Activated T-cell treated with anti-CD3 and anti-CD28 coated beads, Interleukin-2, amount 50 U/mL, for 24 hours (primary cell): ENCODE measurements around the gene C14orf93.

Source experiments
- DNase-seq: peaks from one replicate; pipeline ENCODE4 v3.0.0-alpha.2; 2020
- H3K27ac Mint-ChIP-seq: 2 replicates; pipeline ENCODE4 v1.8.0; 2020; ENCODE audit warnings: mild to moderate bottlenecking, mixed read lengths
- H3K27me3 Mint-ChIP-seq: 2 replicates; pipeline ENCODE4 v1.8.0; 2020; ENCODE audit warnings: mixed read lengths
- H3K36me3 Mint-ChIP-seq: 2 replicates; pipeline ENCODE4 v1.8.0; 2020; ENCODE audit warnings: low read depth, mixed read lengths
- H3K4me1 Mint-ChIP-seq: 2 replicates; pipeline ENCODE4 v1.8.0; 2020; ENCODE audit warnings: low read depth, mixed read lengths
- H3K4me3 Mint-ChIP-seq: 2 replicates; pipeline ENCODE4 v1.8.0; 2020; ENCODE audit warnings: mild to moderate bottlenecking, moderate library complexity, mixed read lengths
- H3K9me3 Mint-ChIP-seq: 2 replicates; pipeline ENCODE4 v1.8.0; 2020; ENCODE audit warnings: mixed read lengths

C14orf93 gene

GRCh38 chr14:23051141-23052057 is 41.5 kb upstream of the C14orf93 start:
- no peaks in the 10 kb centered on the region for H3K36me3 Mint-ChIP-seq
- H3K27ac Mint-ChIP-seq: no peak overlapping the region
- DNase-seq: no peak
- peaks cover 2% of the 10 kb centered on the region for H3K27me3 Mint-ChIP-seq
- peaks cover 8% of the 10 kb centered on the region for H3K4me1 Mint-ChIP-seq
- no peak overlapping the region for H3K4me3 Mint-ChIP-seq
- H3K9me3 Mint-ChIP-seq: no peaks in the 10 kb centered on the region

DNA sequence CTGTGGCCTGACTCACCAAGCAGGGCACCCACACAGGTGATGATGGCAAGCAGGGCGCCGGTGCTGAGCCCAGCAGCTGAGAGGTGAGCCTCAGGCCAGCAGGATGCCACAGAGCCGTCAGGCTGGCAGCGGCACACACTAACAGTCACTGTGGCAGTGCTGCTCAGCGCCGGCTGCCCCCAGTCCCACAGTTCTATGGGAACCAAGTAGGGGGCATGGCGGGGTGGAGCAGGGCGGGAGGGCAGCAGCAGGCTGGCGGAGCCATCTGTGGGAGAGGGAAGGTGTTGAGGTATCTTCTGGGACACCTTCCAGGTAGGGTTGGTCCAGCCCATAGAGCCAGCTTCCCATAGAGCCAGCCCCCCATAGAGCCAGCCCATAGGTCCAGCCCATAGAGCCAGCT is 39.1 kb upstream of the C14orf93 start:
- H3K4me1 Mint-ChIP-seq: no peaks in the 10 kb centered on the region
- no peaks in the 10 kb centered on the region for H3K36me3 Mint-ChIP-seq
- H3K9me3 Mint-ChIP-seq: no peaks in the 10 kb centered on the region
- no peak overlapping the region for H3K4me3 Mint-ChIP-seq
- H3K27ac Mint-ChIP-seq: no peak overlapping the region
- no peak for DNase-seq
- no peaks in the 10 kb centered on the region for H3K27me3 Mint-ChIP-seq

DNA sequence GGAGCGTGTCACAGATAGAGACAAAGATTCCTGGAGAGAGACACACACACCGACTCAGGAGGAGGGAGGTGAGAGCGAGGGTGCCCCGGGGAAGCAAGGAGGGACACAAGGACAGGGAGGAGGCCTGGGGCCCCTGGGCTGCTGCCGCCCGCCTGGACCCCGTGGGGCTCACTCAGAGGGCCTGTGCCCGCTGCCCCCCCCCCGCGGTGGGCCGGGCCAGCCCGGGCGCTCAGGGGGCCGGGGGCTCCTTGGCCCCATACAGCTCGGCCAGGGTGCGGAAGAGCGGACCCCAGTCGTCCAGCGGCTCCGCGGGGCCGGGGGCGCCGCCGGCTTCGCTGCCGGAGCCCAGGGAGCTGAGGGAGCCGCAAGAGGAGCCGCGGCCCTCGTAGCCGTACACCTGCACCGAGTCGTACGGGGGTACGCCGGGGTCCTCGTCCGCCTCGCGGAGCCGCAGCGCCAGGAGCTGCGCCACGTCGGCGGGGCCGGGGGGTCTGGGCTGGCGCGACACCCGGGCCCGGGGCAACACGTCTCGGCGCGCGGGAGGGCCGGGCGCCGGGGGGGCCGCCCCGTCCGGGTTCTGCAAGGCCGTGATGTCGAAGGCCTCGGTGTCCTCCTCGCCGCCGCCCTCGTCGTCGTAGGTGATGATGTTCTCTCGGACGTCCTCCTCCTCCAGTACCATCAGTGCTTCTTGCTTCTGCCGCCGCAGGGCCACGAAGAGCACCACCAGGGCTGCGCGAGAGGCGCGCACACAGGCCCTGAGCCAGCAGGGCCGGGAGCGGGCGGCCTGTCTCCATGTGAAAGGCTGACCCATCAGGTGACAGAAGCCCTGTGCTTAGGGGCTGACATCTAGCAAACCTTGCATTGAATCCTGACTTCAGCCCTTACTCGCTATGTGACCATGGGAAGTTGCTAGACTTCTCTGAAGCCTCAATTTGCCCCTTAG is 38.1 kb upstream of the C14orf93 start:
- DNase-seq: no peak
- H3K27me3 Mint-ChIP-seq: no peaks in the 10 kb centered on the region
- H3K9me3 Mint-ChIP-seq: no peaks in the 10 kb centered on the region
- H3K27ac Mint-ChIP-seq: no peak overlapping the region
- H3K4me3 Mint-ChIP-seq: no peak overlapping the region
- no peaks in the 10 kb centered on the region for H3K4me1 Mint-ChIP-seq
- H3K36me3 Mint-ChIP-seq: no peaks in the 10 kb centered on the region

DNA sequence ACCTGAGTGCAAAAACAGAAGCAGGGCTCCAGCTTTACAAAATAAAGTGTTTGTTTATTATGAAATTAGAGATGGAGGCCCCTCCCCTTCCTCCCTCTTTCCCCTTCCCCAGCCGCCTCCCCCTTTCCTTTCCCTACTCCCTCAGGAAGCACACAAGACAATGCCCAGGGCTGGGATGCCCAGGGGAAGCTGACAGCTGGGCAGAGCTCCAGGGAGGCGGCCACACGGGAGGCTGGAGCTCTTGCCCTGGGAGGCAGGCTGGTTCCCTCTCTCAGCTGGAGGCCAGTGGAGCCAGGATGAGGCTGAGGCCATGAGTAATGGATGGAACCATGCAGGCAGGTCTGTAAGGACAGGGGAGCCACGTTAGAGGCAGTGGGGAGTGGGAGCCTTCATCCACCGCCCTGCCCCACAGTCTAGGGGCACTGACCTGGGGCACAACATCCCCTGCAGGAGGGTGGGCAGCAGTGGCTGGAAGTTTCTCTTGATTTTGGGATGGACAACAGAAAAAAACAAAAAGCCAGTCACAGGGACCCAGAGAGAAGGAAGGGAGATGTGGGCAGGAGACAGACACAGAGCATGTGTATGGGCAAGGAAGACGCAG is 37.2 kb upstream of the C14orf93 start:
- Mint-ChIP-seq H3K9me3 (no peaks in the 10 kb centered on the region), H3K36me3 (no peaks in the 10 kb centered on the region), H3K4me1 (no peaks in the 10 kb centered on the region)

GRCh38 chr14:23045419-23046357 is 35.7 kb upstream of the C14orf93 start:
- no peaks in the 10 kb centered on the region for H3K27me3 Mint-ChIP-seq
- H3K4me3 Mint-ChIP-seq: no peak overlapping the region
- no peaks in the 10 kb centered on the region for H3K9me3 Mint-ChIP-seq
- DNase-seq: no peak
- no peaks in the 10 kb centered on the region for H3K36me3 Mint-ChIP-seq
- H3K4me1 Mint-ChIP-seq: no peaks in the 10 kb centered on the region
- no peak overlapping the region for H3K27ac Mint-ChIP-seq

More for the DNA sequence above, 37.2 kb upstream of the C14orf93 start:
- DNase-seq: no peak
- Mint-ChIP-seq H3K27me3 (no peaks in the 10 kb centered on the region), H3K27ac (no peak overlapping the region), H3K4me3 (no peak overlapping the region)

DNA sequence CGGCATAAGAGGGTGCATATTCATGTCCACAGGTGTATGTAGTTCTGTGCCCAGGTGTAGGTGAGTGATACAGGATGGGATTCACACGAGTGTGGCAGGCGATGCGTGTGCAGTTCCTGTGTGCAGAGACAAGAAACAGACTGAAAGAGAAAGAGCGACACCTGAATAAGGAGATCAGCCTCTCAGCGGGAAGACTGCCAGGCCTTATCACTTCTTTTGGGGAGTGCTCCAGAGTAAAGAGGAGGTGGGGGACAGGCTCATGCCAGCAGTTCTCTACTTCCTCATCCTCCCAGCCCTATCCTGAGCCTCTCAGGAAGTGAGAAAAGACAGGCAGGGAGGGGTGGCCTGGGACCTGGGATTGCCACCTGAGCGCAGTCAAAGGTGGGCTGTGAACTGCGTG is 34.9 kb upstream of the C14orf93 start:
- H3K9me3 Mint-ChIP-seq: no peaks in the 10 kb centered on the region
- no peaks in the 10 kb centered on the region for H3K4me1 Mint-ChIP-seq
- no peak overlapping the region for H3K4me3 Mint-ChIP-seq

DNA sequence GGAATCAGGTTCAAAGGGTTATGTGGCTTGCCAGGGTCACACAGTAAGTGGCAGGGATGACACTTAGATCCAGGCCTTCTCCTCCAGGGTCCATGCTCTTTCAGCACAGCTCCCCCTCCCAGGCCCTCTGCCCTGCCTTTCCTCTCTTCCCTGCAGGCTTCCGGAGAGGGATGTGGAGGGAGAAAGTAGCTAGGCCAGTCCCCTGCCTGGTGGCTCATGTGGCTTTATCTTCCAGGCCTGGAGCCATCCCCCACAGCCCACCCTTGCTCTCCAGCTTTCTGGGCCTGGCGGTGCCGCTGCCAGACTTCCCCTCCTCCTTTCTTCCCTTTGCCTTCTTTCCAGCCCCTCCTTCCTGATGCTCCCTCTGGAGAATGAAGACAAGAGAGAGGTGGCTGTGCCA is 33.8 kb upstream of the C14orf93 start:
- H3K27ac Mint-ChIP-seq: no peak overlapping the region
- no peak overlapping the region for H3K4me3 Mint-ChIP-seq
- H3K36me3 Mint-ChIP-seq: no peaks in the 10 kb centered on the region
- H3K4me1 Mint-ChIP-seq: no peaks in the 10 kb centered on the region
- no peak for DNase-seq
- no peaks in the 10 kb centered on the region for H3K9me3 Mint-ChIP-seq
- H3K27me3 Mint-ChIP-seq: no peaks in the 10 kb centered on the region

More for the DNA sequence above, 34.9 kb upstream of the C14orf93 start:
- no peaks in the 10 kb centered on the region for H3K36me3 Mint-ChIP-seq
- no peak overlapping the region for H3K27ac Mint-ChIP-seq
- no peak for DNase-seq
- no peaks in the 10 kb centered on the region for H3K27me3 Mint-ChIP-seq

DNA sequence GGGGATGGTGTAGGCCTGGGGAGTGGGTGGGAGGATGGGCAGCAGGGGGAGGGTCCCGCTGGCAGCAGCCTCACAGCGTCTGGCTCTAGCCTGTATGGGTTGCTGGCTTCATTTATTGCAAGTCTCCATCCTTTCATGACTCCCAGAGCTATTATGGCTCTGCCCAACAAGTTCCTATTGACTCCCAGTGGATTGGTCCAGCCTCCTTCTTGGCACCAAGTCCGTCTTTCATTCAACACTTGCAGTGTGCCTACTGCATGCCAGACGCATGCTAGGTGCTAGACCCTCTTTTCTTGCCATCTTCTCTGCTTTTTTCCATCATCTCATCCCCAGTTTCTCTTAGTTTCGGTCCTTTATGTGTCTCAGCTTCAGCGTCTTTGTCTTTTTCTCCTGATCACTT is 33.2 kb upstream of the C14orf93 start:
- H3K27ac Mint-ChIP-seq: no peak overlapping the region
- no peaks in the 10 kb centered on the region for H3K27me3 Mint-ChIP-seq
- DNase-seq: no peak
- no peaks in the 10 kb centered on the region for H3K36me3 Mint-ChIP-seq
- H3K9me3 Mint-ChIP-seq: no peaks in the 10 kb centered on the region
- H3K4me1 Mint-ChIP-seq: no peaks in the 10 kb centered on the region
- no peak overlapping the region for H3K4me3 Mint-ChIP-seq

DNA sequence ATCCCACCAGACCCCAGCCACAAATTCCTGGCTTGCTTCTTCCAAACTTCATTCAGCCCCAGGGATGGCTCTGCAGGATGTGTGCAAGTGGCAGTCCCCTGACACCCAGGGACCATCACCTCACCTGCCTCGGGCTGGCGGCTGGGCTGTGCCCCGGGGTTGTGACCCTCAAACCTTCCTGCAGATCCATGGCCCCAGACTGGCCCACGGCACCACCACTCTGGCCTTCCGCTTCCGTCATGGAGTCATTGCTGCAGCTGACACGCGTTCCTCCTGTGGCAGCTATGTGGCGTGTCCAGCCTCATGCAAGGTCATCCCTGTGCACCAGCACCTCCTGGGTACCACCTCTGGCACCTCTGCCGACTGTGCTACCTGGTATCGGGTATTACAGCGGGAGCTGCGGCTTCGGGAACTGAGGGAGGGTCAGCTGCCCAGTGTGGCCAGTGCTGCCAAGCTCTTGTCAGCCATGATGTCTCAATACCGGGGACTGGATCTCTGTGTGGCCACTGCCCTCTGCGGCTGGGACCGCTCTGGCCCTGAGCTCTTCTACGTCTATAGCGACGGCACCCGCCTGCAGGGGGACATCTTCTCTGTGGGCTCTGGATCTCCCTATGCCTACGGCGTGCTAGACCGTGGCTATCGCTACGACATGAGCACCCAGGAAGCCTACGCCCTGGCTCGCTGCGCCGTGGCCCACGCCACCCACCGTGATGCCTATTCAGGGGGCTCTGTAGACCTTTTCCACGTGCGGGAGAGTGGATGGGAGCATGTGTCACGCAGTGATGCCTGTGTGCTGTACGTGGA is 32.4 kb upstream of the C14orf93 start, which contains the start of gene PSMB11:
Gene PSMB11 (plus strand): TSS at position 51 of the 804 bp plus-strand sequence. CDS start 14 bp downstream, at position 65.
- Mint-ChIP-seq H3K27me3 (no peaks in the 10 kb centered on the region), H3K9me3 (no peaks in the 10 kb centered on the region), H3K4me1 (no peaks in the 10 kb centered on the region), H3K36me3 (no peaks in the 10 kb centered on the region), H3K27ac (no peak within 1 kb of the TSS), H3K4me3 (no peak within 1 kb of the TSS)
- no peak for DNase-seq

DNA sequence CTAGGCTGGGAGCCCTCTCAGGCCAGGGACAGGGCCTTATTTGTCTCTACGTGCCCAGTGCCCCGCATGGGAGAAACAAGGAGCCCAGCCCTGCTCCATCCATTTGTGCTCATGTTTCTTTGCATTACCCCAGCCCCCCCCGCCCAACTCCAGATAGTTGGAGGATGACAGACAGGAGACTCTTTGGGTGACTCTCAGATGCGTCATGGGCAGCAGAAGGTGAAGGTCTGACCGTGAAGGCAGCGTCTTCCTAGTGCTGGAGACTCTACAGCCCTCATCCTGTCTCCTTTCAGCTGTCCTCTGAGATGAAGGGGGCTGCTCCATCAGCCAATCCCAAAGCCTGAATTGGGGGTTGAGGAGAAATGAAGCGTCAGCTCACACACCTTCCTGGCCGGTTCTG is 31.8 kb upstream of the C14orf93 start:
- Mint-ChIP-seq H3K27me3 (no peaks in the 10 kb centered on the region), H3K4me1 (no peaks in the 10 kb centered on the region), H3K4me3 (no peak overlapping the region), H3K9me3 (no peaks in the 10 kb centered on the region), H3K27ac (no peak overlapping the region), H3K36me3 (no peaks in the 10 kb centered on the region)
- no peak for DNase-seq

DNA sequence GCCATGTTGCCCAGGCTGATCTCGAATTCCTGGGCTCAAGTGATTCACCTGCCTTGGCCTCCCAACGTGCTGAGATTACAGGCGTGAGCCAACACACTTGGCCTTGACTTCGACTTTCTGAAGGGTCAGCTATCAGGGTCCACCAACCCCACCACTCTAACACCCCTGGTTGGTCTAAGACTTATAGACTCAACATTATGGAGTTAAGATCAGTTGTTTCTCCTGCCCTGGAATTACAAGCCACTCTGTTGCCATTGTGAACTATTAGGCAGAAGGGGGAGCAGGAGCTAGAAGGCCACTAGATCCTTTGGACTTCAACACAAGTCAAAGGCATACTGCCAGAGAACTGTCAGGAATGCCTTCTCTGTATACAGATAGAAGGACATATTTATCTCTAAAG is 30.2 kb upstream of the C14orf93 start:
- peaks cover 3% of the 10 kb centered on the region for H3K9me3 Mint-ChIP-seq
- no peaks in the 10 kb centered on the region for H3K36me3 Mint-ChIP-seq
- H3K4me1 Mint-ChIP-seq: peaks cover 8% of the 10 kb centered on the region
- no peaks in the 10 kb centered on the region for H3K27me3 Mint-ChIP-seq
- DNase-seq: no peak
- no peak overlapping the region for H3K4me3 Mint-ChIP-seq
- no peak overlapping the region for H3K27ac Mint-ChIP-seq

- peak overlapping the region; percentile 99 for H3K27ac Mint-ChIP-seq
- peak overlapping the region; percentile 99 for H3K4me3 Mint-ChIP-seq
- no peak for DNase-seq
- peaks cover 38% of the 10 kb centered on the region for H3K4me1 Mint-ChIP-seq
- peaks cover 3% of the 10 kb centered on the region for H3K9me3 Mint-ChIP-seq
- H3K27me3 Mint-ChIP-seq: no peaks in the 10 kb centered on the region
- peaks cover 41% of the 10 kb centered on the region for H3K36me3 Mint-ChIP-seq
Observed at GRCh38 chr14:23035303-23036144, 25.6 kb upstream of the C14orf93 start.
